DOHH2 (cell line): Measurements from ENCODE around the gene MARCHF3.

Source experiments
- H3F3A ChIP-seq: fragments of 200-600 bp; sonication (generic), shearing (Covaris generic); 2 replicates; pipeline ENCODE4 v1.6.0; 2016; ENCODE audit warnings: antibody characterized with exemption, mild to moderate bottlenecking; ENCODE audit not compliant: control insufficient read depth, insufficient read depth
- H3K27ac ChIP-seq: fragments of 200-600 bp; sonication (generic); 2 replicates; pipeline ENCODE4 v1.5.1; 2014; ENCODE audit warnings: low read depth, mild to moderate bottlenecking, low read length, moderate library complexity
- H3K27me3 ChIP-seq: fragments of 200-600 bp; sonication (generic); 2 replicates; pipeline ENCODE4 v1.6.1; 2014; ENCODE audit warnings: mild to moderate bottlenecking, low read length, mixed read lengths; ENCODE audit not compliant: control insufficient read depth
- H3K36me3 ChIP-seq: fragments of 200-600 bp; sonication (generic); 2 replicates; pipeline ENCODE4 v1.6.1; 2014; ENCODE audit warnings: mild to moderate bottlenecking, low read length, moderate library complexity, mixed read lengths; ENCODE audit not compliant: control insufficient read depth
- H3K4me1 ChIP-seq: fragments of 200-600 bp; sonication (generic); 2 replicates; pipeline ENCODE4 v1.6.1; 2014; ENCODE audit warnings: mild to moderate bottlenecking, low read length, mixed read lengths; ENCODE audit not compliant: control insufficient read depth
- H3K4me2 ChIP-seq: fragments of 200-600 bp; sonication (generic); 2 replicates; pipeline ENCODE4 v1.6.0; 2014; ENCODE audit warnings: mild to moderate bottlenecking, low read length, moderate library complexity
- H3K4me3 ChIP-seq: fragments of 200-600 bp; sonication (generic); 2 replicates; pipeline ENCODE4 v1.5.1; 2014; ENCODE audit warnings: mild to moderate bottlenecking, low read length, mixed read lengths
- H3K79me2 ChIP-seq: fragments of 200-600 bp; sonication (generic); 2 replicates; pipeline ENCODE4 v1.6.1; 2014; ENCODE audit warnings: mild to moderate bottlenecking, low read length, mixed read lengths; ENCODE audit not compliant: control insufficient read depth
- H3K9me2 ChIP-seq: fragments of 200-600 bp; sonication (generic); replicated peaks from 2 replicates; pipeline ENCODE4 v1.6.1; 2014; ENCODE audit warnings: mild to moderate bottlenecking, low read length, mixed read lengths; ENCODE audit not compliant: control insufficient read depth
- H3K9me3 ChIP-seq: fragments of 200-600 bp; sonication (generic); 2 replicates; pipeline ENCODE4 v1.6.1; 2014; ENCODE audit warnings: antibody characterized with exemption, low read length, mixed read lengths; ENCODE audit not compliant: control insufficient read depth, insufficient read depth
- H4K20me1 ChIP-seq: fragments of 200-600 bp; sonication (generic); 2 replicates; pipeline ENCODE4 v1.6.0; 2014; ENCODE audit warnings: low read depth, mild to moderate bottlenecking, antibody characterized with exemption, low read length, moderate library complexity; ENCODE audit not compliant: control insufficient read depth, insufficient read depth
- CTCF ChIP-seq: fragments of 200-600 bp; sonication (generic); IDR thresholded peaks from one replicate; pipeline ENCODE4 v1.5.1; 2014; ENCODE audit warnings: antibody characterized with exemption, mild to moderate bottlenecking, low read depth, low read length; ENCODE audit not compliant: poor library complexity, severe bottlenecking
- EZH2phosphoT487 ChIP-seq: fragments of 200-600 bp; sonication (generic); IDR thresholded peaks from 2 replicates; pipeline ENCODE4 v1.6.1; 2017; ENCODE audit warnings: borderline replicate concordance, mild to moderate bottlenecking, antibody characterized with exemption, low read length, moderate library complexity, mixed read lengths

Gene MARCHF3

GRCh38 chr5:126819253-126819652, 211.1 kb downstream of the MARCHF3 start:
- no peak overlapping the region for H3K27ac ChIP-seq
- no peak for TF ChIP-seq EZH2phosphoT487
- no peak for TF ChIP-seq CTCF
- no peaks in the 10 kb centered on the region for H3K9me3 ChIP-seq
- H3F3A ChIP-seq = peaks cover 19% of the 10 kb centered on the region
- H3K4me3 ChIP-seq = no peak overlapping the region
- no peaks in the 10 kb centered on the region for H3K9me2 ChIP-seq
- H3K79me2 ChIP-seq = peaks cover 71% of the 10 kb centered on the region
- H4K20me1 ChIP-seq = 0 out of 2 replicates have a peak, but pooled peaks cover 3% of the 10 kb centered on the region
- no peaks in the 10 kb centered on the region for H3K4me1 ChIP-seq
- no peak overlapping the region for H3K4me2 ChIP-seq
- H3K27me3 ChIP-seq = no peaks in the 10 kb centered on the region
- peaks cover 96% of the 10 kb centered on the region for H3K36me3 ChIP-seq

GRCh38 chr5:126818736-126819135, 211.6 kb downstream of the MARCHF3 start:
- no peaks in the 10 kb centered on the region for H3K9me2 ChIP-seq
- H4K20me1 ChIP-seq = 0 out of 2 replicates have a peak, but pooled peaks cover 3% of the 10 kb centered on the region
- no peaks in the 10 kb centered on the region for H3K27me3 ChIP-seq
- H3K36me3 ChIP-seq = peaks cover 96% of the 10 kb centered on the region
- peaks cover 19% of the 10 kb centered on the region for H3F3A ChIP-seq
- no peak overlapping the region for H3K4me3 ChIP-seq
- no peak overlapping the region for H3K27ac ChIP-seq
- H3K4me1 ChIP-seq = no peaks in the 10 kb centered on the region
- no peak overlapping the region for H3K4me2 ChIP-seq
- no peak for TF ChIP-seq EZH2phosphoT487
- no peak for TF ChIP-seq CTCF
- peaks cover 71% of the 10 kb centered on the region for H3K79me2 ChIP-seq
- no peaks in the 10 kb centered on the region for H3K9me3 ChIP-seq
